NCI-H1105 (cell line): Measurements from ENCODE around the gene IGFALS.
A peak's percentile ranks its signal among the peaks of the same experiment; 100 is the strongest.

Source experiments
- DNase-seq: peaks from one replicate; lab custom pipeline; 2025; lab: John Stamatoyannopoulos, UW

Gene IGFALS

GRCh38 chr16:1776672-1776955, 16.9 kb downstream of the IGFALS start:
- no peak for DNase-seq

- DNase-seq: no peak
These were observed 17.4 kb downstream of the IGFALS start for GRCh38 chr16:1775846-1776671.

DNA sequence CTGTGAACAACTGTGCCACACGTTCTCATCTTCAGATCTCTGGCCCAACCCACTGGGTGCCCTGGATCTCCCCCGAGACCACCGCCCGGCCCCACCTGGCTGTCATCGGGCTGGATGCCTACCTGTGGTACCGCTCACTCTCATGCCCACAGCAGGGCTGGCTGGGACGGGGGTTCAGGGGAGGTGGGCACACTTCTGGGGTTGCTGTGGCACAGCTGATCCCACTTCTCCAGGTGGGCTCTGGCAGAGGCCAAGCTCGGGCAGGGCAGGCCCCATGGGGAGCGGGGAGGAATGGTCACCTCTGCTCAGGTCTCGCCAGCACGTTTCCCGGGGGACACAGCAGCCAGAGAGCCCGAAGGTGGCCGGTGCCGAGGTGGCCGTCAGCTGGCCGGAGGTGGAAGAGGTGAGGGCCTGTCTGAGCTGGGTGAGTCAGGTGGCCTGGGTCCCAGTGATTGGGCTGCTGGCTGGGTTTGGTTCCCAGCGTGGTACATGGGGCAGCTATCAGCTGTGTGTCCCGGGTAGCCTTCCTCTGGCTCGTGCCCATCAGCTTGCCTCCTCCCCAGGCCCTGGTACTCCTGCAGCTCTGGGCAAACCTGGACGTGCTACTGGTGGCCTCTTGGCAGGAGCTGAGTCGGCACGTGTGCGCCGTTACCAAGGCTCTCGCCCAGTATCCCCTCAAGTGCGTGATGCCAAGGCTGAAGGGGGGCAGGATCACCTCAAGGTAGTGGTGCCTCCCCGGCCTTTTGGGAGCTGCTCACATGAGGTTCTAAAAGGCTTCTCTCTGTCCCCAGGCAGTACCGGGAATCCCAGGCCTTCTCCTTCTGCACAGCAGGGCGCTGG, 18.3 kb downstream of the IGFALS start:
- DNase-seq: no peak

DNA sequence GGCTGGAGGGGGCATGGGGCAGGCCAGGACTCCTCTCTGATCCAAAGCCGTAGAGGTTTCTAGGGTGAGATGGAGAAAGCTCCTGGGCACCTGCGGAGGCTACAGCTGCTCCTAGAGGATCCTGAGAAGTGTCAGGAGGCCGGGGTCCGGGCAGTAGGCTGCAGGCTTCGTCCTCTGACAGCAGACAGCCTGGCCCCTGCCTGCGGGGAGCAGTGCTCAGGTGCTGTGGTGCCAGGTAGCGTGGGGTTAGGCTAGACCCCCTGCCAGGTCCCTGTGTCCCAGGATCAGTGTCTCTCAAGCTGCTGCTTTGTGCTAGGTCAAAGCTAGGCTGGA, 19.1 kb downstream of the IGFALS start:
- no peak for DNase-seq

DNA sequence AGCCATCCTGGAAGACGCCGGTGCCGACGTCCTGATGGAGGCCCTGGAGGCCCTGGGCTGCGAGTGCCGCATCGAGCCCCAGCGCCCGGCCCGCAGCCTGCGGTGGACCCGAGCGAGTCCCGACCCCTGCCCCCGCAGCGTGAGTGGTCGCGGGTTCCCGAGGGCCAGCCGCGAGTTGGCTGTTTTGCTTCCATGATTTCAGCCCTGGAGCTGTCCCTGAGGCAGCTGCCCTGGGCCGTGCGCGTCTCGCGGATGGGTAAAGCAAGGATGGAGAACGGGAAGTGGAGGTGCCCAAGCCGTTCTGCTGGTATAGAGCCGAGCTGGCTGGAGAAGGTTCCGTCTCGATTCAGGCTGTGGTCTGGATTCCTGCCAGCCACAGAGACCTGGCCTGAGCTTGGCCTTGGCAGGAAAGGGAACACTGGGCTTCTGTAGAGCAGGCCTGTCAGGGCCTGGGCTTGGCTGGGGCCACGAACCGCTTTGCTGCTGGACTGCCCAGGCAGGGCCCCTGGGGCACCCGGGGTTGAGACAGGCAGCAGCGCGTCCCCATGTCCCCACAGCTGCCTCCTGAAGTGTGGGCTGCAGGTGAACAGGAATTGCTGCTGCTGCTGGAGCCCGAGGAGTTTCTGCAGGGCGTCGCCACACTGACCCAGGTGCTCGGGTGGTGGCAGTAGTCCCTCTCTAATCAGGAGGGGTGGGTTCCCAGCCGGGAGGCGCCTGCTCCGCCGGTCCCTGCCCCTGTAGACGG, 19.6 kb downstream of the IGFALS start:
- DNase-seq: no peak

DNA sequence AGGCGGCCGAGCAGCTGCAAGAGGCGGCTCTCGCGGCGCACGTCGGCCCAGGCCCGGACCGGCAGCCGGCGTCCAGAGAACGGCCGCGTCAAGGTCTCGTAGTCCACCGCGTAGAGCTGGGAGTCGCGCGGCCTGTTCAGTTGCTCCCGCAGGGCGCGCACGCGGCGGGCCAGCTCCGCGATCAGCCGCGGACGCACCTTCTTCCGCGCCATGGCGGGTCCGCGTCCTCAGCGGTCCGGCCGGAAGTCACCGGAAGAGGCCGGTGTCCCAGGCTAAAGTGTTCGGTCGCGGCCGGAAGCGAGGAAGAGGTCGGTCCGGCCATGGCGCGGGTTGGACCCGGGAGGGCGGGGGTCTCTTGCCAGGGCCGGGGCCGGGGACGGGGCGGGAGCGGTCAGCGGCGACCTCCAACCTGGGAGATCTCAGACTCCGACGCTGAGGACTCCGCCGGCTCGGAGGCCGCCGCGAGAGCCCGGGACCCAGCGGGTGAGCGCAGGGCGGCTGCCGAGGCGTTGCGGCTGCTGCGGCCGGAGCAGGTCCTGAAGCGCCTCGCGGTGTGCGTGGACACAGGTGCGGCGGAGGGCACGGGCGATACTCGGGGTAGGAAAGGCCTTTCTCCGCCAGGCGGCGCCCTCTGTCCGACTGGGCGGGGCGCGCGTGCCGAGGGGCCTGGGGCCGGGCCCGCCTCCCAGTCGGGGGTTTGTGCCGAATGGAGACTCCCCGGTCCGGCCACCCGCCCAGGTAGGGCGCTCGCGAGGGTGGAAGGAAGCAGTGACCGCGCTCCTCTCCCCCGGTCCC, 20.4 kb downstream of the IGFALS start, which contains the start of gene MRPS34:
Gene MRPS34 (minus strand): TSS at position 227 of the 795 bp plus-strand sequence. CDS start 15 bp downstream, at position 212.
- peak; percentile 53 for DNase-seq

DNA sequence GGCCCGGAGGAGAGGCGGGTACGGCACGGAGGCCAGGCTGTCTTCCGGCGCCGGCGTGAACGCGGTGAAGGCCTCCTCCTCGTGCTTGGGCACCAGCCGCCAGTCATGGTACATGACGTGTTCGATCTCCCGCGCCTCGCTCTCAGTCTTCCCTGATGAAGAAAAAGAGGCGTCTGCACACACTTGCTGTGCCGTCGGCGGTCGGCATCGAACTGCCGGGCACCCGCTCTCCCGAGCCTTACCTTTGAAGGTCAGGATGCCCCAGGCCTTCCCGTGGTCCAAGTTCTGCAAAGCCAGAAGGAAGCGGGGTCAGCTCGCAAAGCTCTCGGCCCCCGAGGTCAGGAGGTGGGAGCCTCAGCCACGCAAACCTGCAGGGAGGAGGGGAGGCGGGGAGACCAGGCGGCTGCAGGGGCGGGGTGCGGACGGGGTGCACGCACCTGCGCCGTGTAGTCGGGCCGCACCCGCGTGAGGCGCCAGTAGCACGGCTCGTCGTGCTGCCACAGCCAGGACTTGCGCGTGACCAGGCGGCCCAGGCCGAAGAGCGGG, 21.1 kb downstream of the IGFALS start, which contains the start of gene EME2:
Gene EME2 (plus strand): TSS at position 449 of the 546 bp plus-strand sequence. CDS start 418 bp downstream, outside the sequence.
- no peak for DNase-seq

- DNase-seq: no peak
These were observed 21.6 kb downstream of the IGFALS start for GRCh38 chr16:1771864-1772361.

DNA sequence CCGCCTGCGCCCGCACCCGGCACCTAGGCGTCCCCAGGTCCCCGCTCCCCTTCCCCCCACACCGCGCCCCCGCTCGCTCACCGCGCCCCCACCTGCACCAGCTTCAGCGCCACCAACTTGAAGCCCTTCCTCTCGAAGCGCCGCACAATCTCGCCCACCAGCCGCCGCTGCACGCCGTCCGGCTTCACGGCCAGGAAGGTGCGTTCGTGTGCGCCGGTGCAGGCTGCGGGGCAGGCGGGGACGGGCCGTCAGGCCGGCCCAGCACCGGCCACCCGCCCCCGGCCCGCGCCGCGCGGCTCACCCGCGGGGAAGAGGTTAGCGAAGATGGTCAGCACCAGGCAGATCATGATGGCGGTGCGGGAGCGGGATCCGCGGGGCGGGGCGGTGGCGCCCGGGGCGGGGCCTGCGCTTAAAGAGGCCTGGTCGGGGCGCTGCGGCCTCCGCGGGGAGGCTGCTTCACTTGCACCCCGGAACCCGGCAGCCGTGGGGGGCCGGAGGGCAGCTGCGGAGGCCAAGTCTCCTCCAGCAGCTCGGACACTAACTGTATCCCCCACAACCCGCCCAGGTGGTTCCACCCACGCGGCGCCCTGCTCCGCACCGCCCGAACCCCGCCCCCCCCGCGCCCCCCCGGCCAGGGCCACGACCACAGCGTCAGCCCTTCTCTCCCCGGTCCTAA, 22.2 kb downstream of the IGFALS start, which contains the start of gene NME3:
Gene NME3 (minus strand): TSS at position 356 of the 676 bp plus-strand sequence. CDS start 9 bp downstream, at position 347.
- no peak for DNase-seq

GRCh38 chr16:1770328-1771187, 22.9 kb downstream of the IGFALS start:
- peak; percentile 55 for DNase-seq

DNA sequence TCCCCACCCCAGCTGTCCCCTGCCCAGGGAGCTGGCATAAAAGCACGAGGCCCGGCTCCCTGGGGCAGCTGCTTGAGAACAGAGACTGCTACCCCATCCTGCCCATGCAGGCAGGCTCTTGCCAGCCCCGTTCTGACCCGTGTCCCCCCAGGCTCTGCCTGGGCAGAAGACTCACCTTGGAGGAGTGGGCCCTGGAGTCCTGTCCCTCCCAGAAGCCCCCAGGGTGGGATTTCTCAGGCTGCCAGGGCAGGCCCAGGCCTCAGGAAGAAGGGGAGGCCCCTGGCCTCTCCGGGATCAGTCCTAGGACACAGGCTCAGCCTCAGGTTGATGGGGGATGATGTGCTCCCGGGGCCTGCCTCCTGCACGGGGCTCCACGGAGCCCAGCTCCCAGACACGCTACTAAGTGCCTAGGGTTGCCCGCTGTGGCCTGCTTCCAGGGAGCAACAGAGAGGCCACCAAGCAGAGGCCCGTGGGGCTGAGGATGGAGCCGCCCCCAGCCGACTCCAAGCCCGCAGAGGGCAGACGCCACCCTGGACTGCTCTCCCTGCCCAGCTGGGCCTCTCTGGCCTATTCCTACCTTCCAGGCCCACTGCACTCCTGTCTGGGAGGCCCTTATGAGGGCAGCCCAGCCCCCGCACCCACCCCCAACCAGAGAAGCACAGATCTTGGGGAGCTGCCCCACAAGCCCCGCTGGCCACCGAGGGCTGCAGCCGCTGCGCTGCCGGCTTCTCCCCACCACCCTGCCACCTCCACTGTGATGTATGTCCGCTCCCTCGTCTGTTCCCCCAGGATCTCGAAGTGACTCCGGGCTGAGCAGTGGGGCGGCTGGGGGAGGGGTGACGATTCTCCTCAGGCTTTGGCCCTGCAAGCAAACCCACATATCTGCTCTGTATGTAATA, 23.9 kb downstream of the IGFALS start:
- DNase-seq: no peak

DNA sequence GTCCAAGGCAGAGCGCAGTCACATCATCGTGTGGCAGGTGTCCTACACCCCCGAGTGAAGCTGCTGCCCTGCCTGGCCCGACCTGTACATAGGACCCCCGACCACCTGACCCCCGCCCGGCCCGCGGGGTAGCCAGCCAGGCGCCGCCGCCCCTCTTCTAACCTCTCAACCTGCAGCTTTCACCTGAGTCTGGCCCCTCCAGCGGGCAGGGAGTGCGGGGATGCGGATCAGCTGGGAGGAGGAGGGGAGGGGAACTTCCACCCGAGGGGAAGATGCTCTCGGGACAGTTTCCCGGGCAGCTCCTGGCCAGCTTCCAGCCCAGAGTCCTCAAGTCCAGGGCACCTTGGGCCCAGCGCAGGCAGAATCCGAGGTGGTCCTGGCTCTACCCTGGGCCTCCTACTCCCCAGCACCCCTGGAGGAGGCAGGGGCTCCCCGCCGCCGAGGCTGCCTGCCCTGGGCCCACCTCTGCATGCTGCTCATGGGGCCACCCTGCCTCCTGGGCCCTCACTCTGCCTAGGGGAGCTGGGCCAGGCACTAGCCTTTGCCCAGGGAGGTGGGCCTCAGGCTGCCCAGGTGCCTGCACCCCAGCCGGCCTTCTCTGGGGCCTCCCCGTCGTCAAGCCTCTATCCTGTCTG, 24.6 kb downstream of the IGFALS start:
- no peak for DNase-seq

DNA sequence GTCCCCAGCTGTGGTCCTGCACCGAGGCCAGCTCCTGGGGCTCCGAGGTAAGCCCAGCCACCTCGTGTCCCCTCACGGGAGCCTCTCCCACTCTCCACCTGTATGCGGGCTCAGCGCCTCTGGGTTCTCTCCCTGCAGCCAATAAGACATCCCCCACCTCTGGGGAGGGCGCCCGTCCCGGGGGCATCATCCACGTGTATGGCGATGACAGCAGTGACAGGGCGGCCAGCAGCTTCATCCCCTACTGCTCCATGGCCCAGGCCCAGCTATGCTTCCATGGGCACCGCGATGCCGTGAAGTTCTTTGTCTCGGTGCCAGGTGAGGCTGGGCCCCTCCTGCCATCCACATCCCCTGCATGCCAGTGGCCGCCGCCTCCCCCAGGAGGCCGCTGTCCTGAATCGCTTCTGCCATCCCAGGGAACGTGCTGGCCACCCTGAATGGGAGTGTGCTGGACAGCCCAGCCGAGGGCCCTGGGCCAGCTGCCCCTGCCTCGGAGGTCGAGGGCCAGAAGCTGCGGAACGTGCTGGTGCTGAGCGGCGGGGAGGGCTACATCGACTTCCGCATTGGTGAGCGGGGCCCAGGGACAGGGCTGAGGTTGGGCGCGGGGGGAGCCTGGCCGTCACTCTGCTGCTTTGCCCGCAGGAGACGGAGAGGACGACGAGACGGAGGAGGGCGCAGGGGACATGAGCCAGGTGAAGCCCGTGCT, 25.3 kb downstream of the IGFALS start:
- no peak for DNase-seq

GRCh38 chr16:1767116-1767994, 26.1 kb downstream of the IGFALS start:
- no peak for DNase-seq

DNA sequence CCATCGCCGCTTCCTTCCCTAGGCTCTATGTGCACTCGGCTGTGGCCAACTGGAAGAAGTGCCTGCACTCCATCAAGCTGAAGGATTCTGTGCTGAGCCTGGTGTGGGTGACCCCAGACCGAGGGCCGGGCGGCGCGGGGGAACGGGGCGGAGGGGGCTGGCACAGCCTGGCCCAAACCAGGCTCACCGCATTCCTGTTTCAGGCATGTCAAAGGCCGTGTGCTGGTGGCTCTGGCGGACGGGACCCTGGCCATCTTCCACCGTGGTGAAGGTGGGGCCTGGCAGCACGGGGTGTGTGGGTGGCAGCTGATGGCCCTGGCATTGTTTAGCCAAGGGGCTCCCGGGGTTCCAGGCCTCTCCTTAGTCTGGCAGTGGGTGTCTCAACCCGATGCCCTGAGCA, 26.8 kb downstream of the IGFALS start:
- DNase-seq: no peak

- DNase-seq: no peak
These were observed 27.3 kb downstream of the IGFALS start for GRCh38 chr16:1766231-1766630.
